ENCODE data around the gene PTPRG. TPM values are rescaled to one million over a fixed set of nuclear protein-coding genes. Genes with fewer than 3 reads are reported as not detected.
A peak's percentile ranks its signal among the peaks of the same experiment; 100 is the strongest.

Gene PTPRG
- total RNA-seq, 2 donors from 2014 or later: 76.5 to 108 TPM

DNA sequence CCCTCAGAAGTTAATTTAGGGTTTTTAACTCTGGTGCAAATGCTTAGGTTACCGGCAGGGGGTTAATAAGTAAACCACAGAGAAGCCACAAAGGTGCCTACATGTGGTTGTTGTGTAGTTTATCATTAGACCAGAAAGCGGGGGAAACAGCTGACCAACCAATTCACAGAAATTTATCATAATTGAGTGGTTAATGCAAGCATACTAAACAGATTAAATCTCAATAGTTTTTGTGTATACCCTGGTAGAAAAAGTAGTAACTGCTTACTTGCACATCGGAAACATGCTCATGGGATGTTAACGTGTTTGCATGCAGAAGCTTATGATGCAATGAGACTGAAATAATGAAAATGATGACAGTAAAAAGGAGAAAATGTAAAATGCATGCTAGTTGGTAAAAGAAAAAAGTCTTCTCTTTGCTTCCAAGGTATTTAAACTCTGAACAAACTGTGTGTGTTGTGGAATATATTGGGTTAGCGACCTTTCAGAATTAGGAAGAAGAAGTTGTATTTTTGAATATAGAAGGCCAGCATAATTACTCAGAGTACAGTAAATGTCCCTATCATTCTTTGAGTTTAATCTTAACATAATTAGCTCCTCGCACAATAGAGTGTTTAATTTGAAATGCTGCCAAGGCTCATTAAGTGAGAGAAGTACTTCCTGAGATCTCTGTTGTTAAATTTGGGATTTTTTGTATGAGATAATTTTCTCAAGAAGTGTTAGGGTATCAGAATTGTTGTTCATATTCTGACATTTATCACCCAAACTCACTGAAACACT, 316.2 kb downstream of the PTPRG start:
- Mint-ChIP-seq H3K9me3 (no peaks in the 10 kb centered on the region), H3K4me1 (peaks cover 59% of the 10 kb centered on the region), H3K36me3 (ENCODE audit: low read depth) (no peaks in the 10 kb centered on the region), H3K27me3 (ENCODE audit: insufficient read depth) (no peaks in the 10 kb centered on the region), H3K4me3 (no peak overlapping the region), H3K27ac (no peak overlapping the region)
- 80 to 93% methylated on average over 3 to 6 of the region's 6 CpGs for WGBS, 2 experiments (ENCODE audit: insufficient coverage in 1 of 2, insufficient read length in 1 of 2)
- no peaks in the 10 kb centered on the region for H3K36me3 ChIP-seq (ENCODE audit: control insufficient read depth, insufficient read depth, low read length)
- peaks cover 24% of the 10 kb centered on the region for H3K4me1 ChIP-seq (ENCODE audit: control insufficient read depth, insufficient read depth, low read length)
- H3K4me3 ChIP-seq (ENCODE audit: low read length): no peak overlapping the region
- no peak for DNase-seq
- TF ChIP-seq, protein P1, sequence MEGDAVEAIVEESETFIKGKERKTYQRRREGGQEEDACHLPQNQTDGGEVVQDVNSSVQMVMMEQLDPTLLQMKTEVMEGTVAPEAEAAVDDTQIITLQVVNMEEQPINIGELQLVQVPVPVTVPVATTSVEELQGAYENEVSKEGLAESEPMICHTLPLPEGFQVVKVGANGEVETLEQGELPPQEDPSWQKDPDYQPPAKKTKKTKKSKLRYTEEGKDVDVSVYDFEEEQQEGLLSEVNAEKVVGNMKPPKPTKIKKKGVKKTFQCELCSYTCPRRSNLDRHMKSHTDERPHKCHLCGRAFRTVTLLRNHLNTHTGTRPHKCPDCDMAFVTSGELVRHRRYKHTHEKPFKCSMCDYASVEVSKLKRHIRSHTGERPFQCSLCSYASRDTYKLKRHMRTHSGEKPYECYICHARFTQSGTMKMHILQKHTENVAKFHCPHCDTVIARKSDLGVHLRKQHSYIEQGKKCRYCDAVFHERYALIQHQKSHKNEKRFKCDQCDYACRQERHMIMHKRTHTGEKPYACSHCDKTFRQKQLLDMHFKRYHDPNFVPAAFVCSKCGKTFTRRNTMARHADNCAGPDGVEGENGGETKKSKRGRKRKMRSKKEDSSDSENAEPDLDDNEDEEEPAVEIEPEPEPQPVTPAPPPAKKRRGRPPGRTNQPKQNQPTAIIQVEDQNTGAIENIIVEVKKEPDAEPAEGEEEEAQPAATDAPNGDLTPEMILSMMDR (conservative IDR thresholded peaks at IDR 0.05): peak; percentile 74
- H3K27ac ChIP-seq (ENCODE audit: low read depth, low read length): no peak overlapping the region
- no peaks in the 10 kb centered on the region for H3K27me3 ChIP-seq (ENCODE audit: control insufficient read depth, insufficient read depth, low read length, poor library complexity, severe bottlenecking)
- no peaks in the 10 kb centered on the region for H3K9me3 ChIP-seq (ENCODE audit: control insufficient read depth, low read length)
- no peak overlapping the region for H3K9ac ChIP-seq (ENCODE audit: extremely low read depth, low read length, poor library complexity, severe bottlenecking)

DNA sequence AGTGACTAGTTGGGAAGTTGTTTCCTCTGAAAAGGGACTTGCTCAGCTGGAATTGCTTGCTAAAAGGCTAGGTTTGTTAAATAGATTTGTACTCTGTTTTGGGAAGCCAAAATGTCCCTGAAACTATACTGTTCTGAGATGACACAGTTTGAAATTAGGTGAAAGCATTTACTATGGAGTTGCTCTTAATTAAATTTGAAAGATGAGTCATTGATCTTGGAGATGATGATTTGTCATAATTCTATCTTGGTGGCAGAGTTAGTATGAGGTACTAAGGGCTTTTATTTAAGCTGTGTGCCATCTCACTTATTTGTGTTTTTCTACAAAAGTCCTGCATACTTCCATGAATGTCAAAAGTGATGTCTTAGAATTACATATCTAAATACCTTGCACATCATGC, 320.9 kb downstream of the PTPRG start:
- TF ChIP-seq, protein P1 (conservative IDR thresholded peaks at IDR 0.05): no peak
- DNase-seq: no peak
- Histone ChIP-seq H3K27me3 (ENCODE audit: control insufficient read depth, insufficient read depth, low read length, poor library complexity, severe bottlenecking) (no peaks in the 10 kb centered on the region), H3K27ac (ENCODE audit: low read depth, low read length) (no peak overlapping the region), H3K9me3 (ENCODE audit: control insufficient read depth, low read length) (no peaks in the 10 kb centered on the region), H3K9ac (ENCODE audit: extremely low read depth, low read length, poor library complexity, severe bottlenecking) (no peak overlapping the region), H3K36me3 (ENCODE audit: control insufficient read depth, insufficient read depth, low read length) (no peaks in the 10 kb centered on the region), H3K4me3 (ENCODE audit: low read length) (no peak overlapping the region), H3K4me1 (ENCODE audit: control insufficient read depth, insufficient read depth, low read length) (peaks cover 3% of the 10 kb centered on the region)
- H3K4me3 Mint-ChIP-seq: no peak overlapping the region
- H3K4me1 Mint-ChIP-seq: peaks cover 21% of the 10 kb centered on the region
- H3K27me3 Mint-ChIP-seq (ENCODE audit: insufficient read depth): no peaks in the 10 kb centered on the region
- H3K27ac Mint-ChIP-seq: no peak overlapping the region
- H3K9me3 Mint-ChIP-seq: no peaks in the 10 kb centered on the region
- no peaks in the 10 kb centered on the region for H3K36me3 Mint-ChIP-seq (ENCODE audit: low read depth)

DNA sequence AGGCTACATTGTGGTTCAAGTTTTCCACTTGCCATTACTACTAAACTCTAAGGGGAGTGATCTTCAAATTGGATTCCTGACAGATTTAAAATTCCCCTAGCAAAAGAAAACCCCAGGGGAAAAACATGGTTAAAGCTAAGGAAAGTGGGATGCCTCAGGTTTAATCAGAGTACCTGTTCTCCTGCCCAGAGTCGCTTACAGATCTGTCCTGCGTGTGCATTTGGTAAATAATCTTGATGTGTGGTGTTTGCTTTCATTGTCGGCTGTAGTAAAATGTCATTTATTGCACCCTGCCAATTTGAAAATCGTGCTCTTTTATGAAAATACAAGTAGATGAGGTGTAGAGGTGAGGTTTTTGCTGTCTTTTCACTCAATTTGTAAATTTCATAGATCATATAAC, 323.4 kb downstream of the PTPRG start:
- 84 to 93% methylated on average over 3 to 4 of the region's 4 CpGs for WGBS, 2 experiments (ENCODE audit: insufficient coverage in 1 of 2, insufficient read length in 1 of 2)
- no peaks in the 10 kb centered on the region for H3K36me3 Mint-ChIP-seq (ENCODE audit: low read depth)

More for the DNA sequence above, 323.4 kb downstream of the PTPRG start:
- H3K27ac Mint-ChIP-seq: no peak overlapping the region
- TF ChIP-seq, protein P1 (conservative IDR thresholded peaks at IDR 0.05): no peak
- H3K9me3 ChIP-seq (ENCODE audit: control insufficient read depth, low read length): no peaks in the 10 kb centered on the region
- H3K4me1 ChIP-seq (ENCODE audit: control insufficient read depth, insufficient read depth, low read length): no peaks in the 10 kb centered on the region
- no peak overlapping the region for H3K4me3 Mint-ChIP-seq
- no peak overlapping the region for H3K4me3 ChIP-seq (ENCODE audit: low read length)
- H3K27ac ChIP-seq (ENCODE audit: low read depth, low read length): no peak overlapping the region
- H3K27me3 ChIP-seq (ENCODE audit: control insufficient read depth, insufficient read depth, low read length, poor library complexity, severe bottlenecking): no peaks in the 10 kb centered on the region
- H3K9ac ChIP-seq (ENCODE audit: extremely low read depth, low read length, poor library complexity, severe bottlenecking): no peak overlapping the region
- H3K36me3 ChIP-seq (ENCODE audit: control insufficient read depth, insufficient read depth, low read length): no peaks in the 10 kb centered on the region
- no peak for DNase-seq
- peaks cover 16% of the 10 kb centered on the region for H3K4me1 Mint-ChIP-seq
- no peaks in the 10 kb centered on the region for H3K27me3 Mint-ChIP-seq (ENCODE audit: insufficient read depth)
- H3K9me3 Mint-ChIP-seq: no peaks in the 10 kb centered on the region
